Endodermal cell (in vitro differentiated cells): ENCODE measurements around the gene A4GNT. TPM values are rescaled to one million over a fixed set of nuclear protein-coding genes. Genes with fewer than 3 reads are reported as not detected.
A peak's percentile ranks its signal among the peaks of the same experiment; 100 is the strongest.

Source experiments
- DNase-seq: peaks from one replicate; pipeline ENCODE4 v3.0.0-alpha.2; 2017
- H3K27ac ChIP-seq: 2 replicates; pipeline ENCODE4 v1.5.1; 2013; ENCODE audit warnings: mild to moderate bottlenecking, low read depth, low read length, moderate library complexity
- H3K27me3 ChIP-seq: 2 replicates; pipeline ENCODE4 v1.6.1; 2013; ENCODE audit warnings: mild to moderate bottlenecking, low read length, moderate library complexity; ENCODE audit not compliant: insufficient read depth, control insufficient read depth, poor library complexity, severe bottlenecking
- H3K36me3 ChIP-seq: 2 replicates; pipeline ENCODE4 v1.7.0; 2013; ENCODE audit warnings: mild to moderate bottlenecking, low read length, moderate library complexity; ENCODE audit not compliant: control insufficient read depth, insufficient read depth
- H3K4me1 ChIP-seq: one replicate; pipeline ENCODE4 v1.7.0; 2013; ENCODE audit warnings: low read length; ENCODE audit not compliant: control insufficient read depth, insufficient read depth
- H3K4me3 ChIP-seq: 2 replicates; pipeline ENCODE4 v1.5.1; 2013; ENCODE audit warnings: mild to moderate bottlenecking, low read length, moderate library complexity
- H3K9ac ChIP-seq: 2 replicates; pipeline ENCODE4 v1.6.1; 2013; ENCODE audit warnings: mild to moderate bottlenecking, low read length, moderate library complexity; ENCODE audit not compliant: poor library complexity, severe bottlenecking; ENCODE audit errors: extremely low read depth
- H3K9me3 ChIP-seq: 2 replicates; pipeline ENCODE4 v1.6.1; 2013; ENCODE audit warnings: mild to moderate bottlenecking, low read length, moderate library complexity; ENCODE audit not compliant: control insufficient read depth
- H3K27ac Mint-ChIP-seq: 2 replicates; pipeline ENCODE4 v1.8.0; 2020; ENCODE audit warnings: mixed read lengths
- H3K27me3 Mint-ChIP-seq: 2 replicates; pipeline ENCODE4 v1.8.0; 2021; ENCODE audit warnings: mild to moderate bottlenecking, mixed read lengths; ENCODE audit not compliant: insufficient read depth
- H3K36me3 Mint-ChIP-seq: 2 replicates; pipeline ENCODE4 v1.8.0; 2020; ENCODE audit warnings: low read depth, mixed read lengths
- H3K4me1 Mint-ChIP-seq: 2 replicates; pipeline ENCODE4 v1.8.0; 2020; ENCODE audit warnings: mixed read lengths
- H3K4me3 Mint-ChIP-seq: 2 replicates; pipeline ENCODE4 v1.8.0; 2020; ENCODE audit warnings: mild to moderate bottlenecking, moderate library complexity, mixed read lengths
- H3K9me3 Mint-ChIP-seq: 2 replicates; pipeline ENCODE4 v1.8.0; 2020; ENCODE audit warnings: mild to moderate bottlenecking, mixed read lengths
- WGBS, 2 experiments: methylation state at CpG; one replicate each; pipeline versions ENCODE4 v1.1.5 to v1.1.7; 2013; ENCODE audit warnings: missing lambda C conversion rate in 2 of 2, mixed read lengths in 1 of 2; ENCODE audit not compliant: insufficient coverage in 1 of 2, insufficient read length in 1 of 2; 5-methylcytosine and 5-hydroxymethylcytosine counted together
- total RNA-seq, 2 donors: library from RNA; stranded (reverse); fragmentation: NEBNext Ultra II Directional in 1 of 2; extraction: Animal tissue kit (Norgen Biotek cat#: 25700) in 1 of 2; gene quantifications; 2 replicates in 1 of 2; 3 replicates in 1 of 2; pipeline ENCODE4 v1.2.1, GENCODE V29; 2021
- TF ChIP-seq, protein P1 (sequence below): fragments of 200-600 bp; sonication (generic); conservative IDR thresholded peaks from 2 replicates; pipeline ENCODE4 v1.5.0; 2021; ENCODE audit warnings: antibody characterized with exemption, mild to moderate bottlenecking

The A4GNT gene
- total RNA-seq, 2 donors from 2014 or later: not detected

- Histone ChIP-seq H3K27me3 (no peaks in the 10 kb centered on the region), H3K9ac (peak within 1 kb of the TSS; percentile 81), H3K36me3 (peaks cover 16% of the 10 kb centered on the region), H3K4me1 (no peaks in the 10 kb centered on the region), H3K9me3 (peaks cover 6% of the 10 kb centered on the region), H3K27ac (peak within 1 kb of the TSS; percentile 84), H3K4me3 (peak within 1 kb of the TSS; percentile 86)
- Mint-ChIP-seq H3K36me3 (peaks cover 14% of the 10 kb centered on the region), H3K9me3 (peaks cover 3% of the 10 kb centered on the region), H3K4me3 (peak within 1 kb of the TSS; percentile 85), H3K27ac (peak within 1 kb of the TSS; percentile 96), H3K4me1 (peaks cover 23% of the 10 kb centered on the region), H3K27me3 (peaks cover 7% of the 10 kb centered on the region)
- TF ChIP-seq, protein P1, sequence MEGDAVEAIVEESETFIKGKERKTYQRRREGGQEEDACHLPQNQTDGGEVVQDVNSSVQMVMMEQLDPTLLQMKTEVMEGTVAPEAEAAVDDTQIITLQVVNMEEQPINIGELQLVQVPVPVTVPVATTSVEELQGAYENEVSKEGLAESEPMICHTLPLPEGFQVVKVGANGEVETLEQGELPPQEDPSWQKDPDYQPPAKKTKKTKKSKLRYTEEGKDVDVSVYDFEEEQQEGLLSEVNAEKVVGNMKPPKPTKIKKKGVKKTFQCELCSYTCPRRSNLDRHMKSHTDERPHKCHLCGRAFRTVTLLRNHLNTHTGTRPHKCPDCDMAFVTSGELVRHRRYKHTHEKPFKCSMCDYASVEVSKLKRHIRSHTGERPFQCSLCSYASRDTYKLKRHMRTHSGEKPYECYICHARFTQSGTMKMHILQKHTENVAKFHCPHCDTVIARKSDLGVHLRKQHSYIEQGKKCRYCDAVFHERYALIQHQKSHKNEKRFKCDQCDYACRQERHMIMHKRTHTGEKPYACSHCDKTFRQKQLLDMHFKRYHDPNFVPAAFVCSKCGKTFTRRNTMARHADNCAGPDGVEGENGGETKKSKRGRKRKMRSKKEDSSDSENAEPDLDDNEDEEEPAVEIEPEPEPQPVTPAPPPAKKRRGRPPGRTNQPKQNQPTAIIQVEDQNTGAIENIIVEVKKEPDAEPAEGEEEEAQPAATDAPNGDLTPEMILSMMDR: peak; percentile 73
- DNase-seq: peak; percentile 92
- 0 to 2% methylated on average over 23 to 86 of the region's 86 CpGs for WGBS, 2 experiments
These were observed 16.9 kb downstream of the A4GNT start, which contains the start of gene DZIP1L for GRCh38 chr3:138114988-138115971. Gene DZIP1L, minus strand, starts transcription at chr3:138115608. Its CDS starts 11,637 bp downstream, at chr3:138103971.

DNA sequence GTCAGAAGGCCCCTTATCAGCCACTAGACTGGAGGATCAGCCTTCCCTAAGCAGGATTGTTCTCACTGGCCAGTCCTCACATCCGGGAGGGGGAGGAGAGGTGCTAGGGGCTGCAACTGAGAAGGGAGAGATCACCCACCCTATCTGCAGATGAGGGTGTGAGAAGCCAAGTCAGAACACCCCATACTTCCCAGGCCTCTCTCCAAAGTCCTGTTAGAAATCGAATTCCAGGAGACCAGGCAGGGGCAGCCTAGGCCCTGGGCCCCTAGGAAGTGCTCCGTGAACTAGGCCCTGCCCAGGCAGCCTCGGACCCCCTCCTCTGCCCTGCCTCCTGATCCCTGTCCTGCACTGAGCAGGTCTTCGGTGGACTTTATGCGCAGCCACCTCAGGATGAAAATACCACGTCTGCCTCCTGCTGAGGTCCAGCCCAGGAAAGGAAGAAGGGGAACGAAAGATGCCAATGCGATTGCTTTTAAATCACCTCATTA lies 17.7 kb downstream of the A4GNT start:
- no peaks in the 10 kb centered on the region for H3K27me3 ChIP-seq
- 4% methylated on average over 7 to 9 of the region's 9 CpGs for WGBS, 2 experiments
- H3K27ac ChIP-seq: peak overlapping the region; percentile 84
- DNase-seq: peak; percentile 78
- peak overlapping the region; percentile 81 for H3K9ac ChIP-seq
- H3K4me3 ChIP-seq: peak overlapping the region; percentile 86
- Mint-ChIP-seq H3K9me3 (peaks cover 3% of the 10 kb centered on the region), H3K27me3 (peaks cover 7% of the 10 kb centered on the region), H3K36me3 (peaks cover 17% of the 10 kb centered on the region), H3K27ac (peak overlapping the region; percentile 96), H3K4me1 (peaks cover 23% of the 10 kb centered on the region), H3K4me3 (peak overlapping the region; percentile 85)
- H3K36me3 ChIP-seq: peaks cover 16% of the 10 kb centered on the region
- no peaks in the 10 kb centered on the region for H3K4me1 ChIP-seq
- peaks cover 6% of the 10 kb centered on the region for H3K9me3 ChIP-seq
- TF ChIP-seq, protein P1: no peak

DNA sequence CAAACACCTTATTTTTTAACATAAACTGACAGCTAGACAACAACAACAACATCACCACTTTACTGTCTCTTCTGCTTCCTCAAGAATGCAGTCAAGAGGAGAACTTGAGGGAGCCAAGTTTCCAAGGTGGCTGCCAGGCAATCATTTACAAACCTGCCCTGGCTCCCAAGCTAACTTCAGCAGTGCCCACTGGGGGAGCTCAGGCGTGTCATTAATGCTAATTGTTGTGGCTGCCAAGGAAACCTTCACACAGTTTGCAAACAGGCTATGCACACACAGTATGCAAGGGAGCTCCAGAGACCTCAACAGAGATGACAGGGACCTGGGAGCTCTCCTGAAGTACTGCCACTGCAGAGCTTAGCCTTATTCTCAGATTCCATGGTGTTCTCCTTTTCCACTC lies 18.9 kb downstream of the A4GNT start:
- DNase-seq: peak; percentile 83
- peaks cover 6% of the 10 kb centered on the region for H3K9me3 ChIP-seq
- H3K36me3 ChIP-seq: peaks cover 25% of the 10 kb centered on the region
- peak overlapping the region; percentile 86 for H3K4me3 ChIP-seq
- H3K27me3 Mint-ChIP-seq: peaks cover 8% of the 10 kb centered on the region
- TF ChIP-seq, protein P1: peak; percentile 27
- H3K9ac ChIP-seq: peak overlapping the region; percentile 81
- H3K4me1 Mint-ChIP-seq: peaks cover 23% of the 10 kb centered on the region
- peaks cover 19% of the 10 kb centered on the region for H3K36me3 Mint-ChIP-seq
- H3K9me3 Mint-ChIP-seq: peaks cover 3% of the 10 kb centered on the region
- H3K4me3 Mint-ChIP-seq: peak overlapping the region; percentile 85
- 50 to 53% methylated on average over 1 of the region's 1 CpG for WGBS, 2 experiments
- no peak overlapping the region for H3K27ac ChIP-seq
- peak overlapping the region; percentile 96 for H3K27ac Mint-ChIP-seq
- H3K4me1 ChIP-seq: no peaks in the 10 kb centered on the region
- no peaks in the 10 kb centered on the region for H3K27me3 ChIP-seq
